SK-N-SH treated with all-trans-retinoic acid at 6 μM for 48 hours (cell line): ENCODE measurements around the gene MEF2C.

Experiments used
- ATAC-seq: fragments of 200-7000 bp; cut with Tn5 transposase; 3 replicates; pipeline ENCODE4 v1.9.1; 2020; ENCODE audit warnings: mild to moderate bottlenecking, moderate library complexity
- ARNTL ChIP-seq: fragments of 450-650 bp; formaldehyde crosslinking; IDR thresholded peaks from 2 replicates; pipeline ENCODE4 v1.5.0; 2020; ENCODE audit warnings: low read depth, mild to moderate bottlenecking, moderate library complexity, borderline replicate concordance
- CSDC2 ChIP-seq: fragments of 250-450 bp; sonication (Bioruptor Pico); IDR thresholded peaks from 2 replicates; pipeline ENCODE4 v1.5.0; 2020; ENCODE audit warnings: mild to moderate bottlenecking, moderate library complexity
- ESRRG ChIP-seq: fragments of 250-450 bp; sonication (Bioruptor Pico); IDR thresholded peaks from 2 replicates; pipeline ENCODE4 v1.6.1; 2021; ENCODE audit warnings: mild to moderate bottlenecking
- GLIS3 ChIP-seq: fragments of 250-450 bp; sonication (Bioruptor Pico); IDR thresholded peaks from 2 replicates; pipeline ENCODE4 v1.5.0; 2020; ENCODE audit warnings: mild to moderate bottlenecking, moderate library complexity
- ISL1 ChIP-seq: fragments of 250-450 bp; sonication (Bioruptor Pico); IDR thresholded peaks from 2 replicates; pipeline ENCODE4 v2.1.2; 2022; ENCODE audit warnings: mild to moderate bottlenecking, moderate library complexity
- OSR1 ChIP-seq: fragments of 250-450 bp; sonication (Bioruptor Pico); IDR thresholded peaks from 2 replicates; pipeline ENCODE4 v1.8.0; 2022; ENCODE audit warnings: moderate library complexity, mild to moderate bottlenecking, inconsistent platforms
- PPARA ChIP-seq: fragments of 250-450 bp; sonication (Bioruptor Pico); IDR thresholded peaks from 2 replicates; pipeline ENCODE4 v1.5.0; 2020; ENCODE audit warnings: mild to moderate bottlenecking, borderline replicate concordance
- RARB ChIP-seq: fragments of 250-450 bp; sonication (Bioruptor Pico); IDR thresholded peaks from 2 replicates; pipeline ENCODE4 v1.8.0; 2021; ENCODE audit warnings: mild to moderate bottlenecking, moderate library complexity
- SNAI2 ChIP-seq: fragments of 250-450 bp; sonication (Bioruptor Pico); IDR thresholded peaks from 2 replicates; pipeline ENCODE4 v1.5.0; 2020; ENCODE audit warnings: mild to moderate bottlenecking, moderate library complexity
- TCF4 ChIP-seq: fragments of 250-450 bp; sonication (Bioruptor Pico); IDR thresholded peaks from 2 replicates; pipeline ENCODE4 v1.8.0; 2021; ENCODE audit warnings: mild to moderate bottlenecking, moderate library complexity, borderline replicate concordance
- TOX ChIP-seq: fragments of 250-450 bp; sonication (Bioruptor Pico); IDR thresholded peaks from 2 replicates; pipeline ENCODE4 v1.8.0; 2021; ENCODE audit warnings: mild to moderate bottlenecking, moderate library complexity, borderline replicate concordance
- ZC3H10 ChIP-seq: fragments of 250-450 bp; sonication (Bioruptor Pico); IDR thresholded peaks from 2 replicates; pipeline ENCODE4 v1.5.1; 2021; ENCODE audit warnings: mild to moderate bottlenecking, moderate library complexity
- ZFP3 ChIP-seq: fragments of 250-450 bp; sonication (Bioruptor Pico); IDR thresholded peaks from 2 replicates; pipeline ENCODE4 v1.5.0; 2020; ENCODE audit warnings: mild to moderate bottlenecking, moderate library complexity
- ZFP30 ChIP-seq: fragments of 450-650 bp; formaldehyde crosslinking; IDR thresholded peaks from 2 replicates; pipeline ENCODE4 v1.5.0; 2022; ENCODE audit warnings: mild to moderate bottlenecking, moderate library complexity
- ZNF565 ChIP-seq: fragments of 450-650 bp; formaldehyde crosslinking; conservative IDR thresholded peaks from 2 replicates; pipeline ENCODE4 v1.5.0; 2020; ENCODE audit warnings: low read depth, mild to moderate bottlenecking, moderate library complexity
- ZNF8 ChIP-seq: fragments of 450-650 bp; formaldehyde crosslinking; IDR thresholded peaks from 2 replicates; pipeline ENCODE4 v1.5.0; 2020; ENCODE audit warnings: mild to moderate bottlenecking, moderate library complexity
- TF ChIP-seq, protein P1 (sequence below): fragments of 250-450 bp; sonication (Bioruptor Pico); IDR thresholded peaks from 2 replicates; pipeline ENCODE4 v1.5.1; 2020; ENCODE audit warnings: low read depth, mild to moderate bottlenecking, moderate library complexity
- TF ChIP-seq, protein P2 (sequence below): fragments of 250-450 bp; sonication (Bioruptor Pico); IDR thresholded peaks from 2 replicates; pipeline ENCODE4 v1.5.0; 2020; ENCODE audit warnings: mild to moderate bottlenecking, moderate library complexity
- TF ChIP-seq, protein P3 (sequence below): fragments of 250-450 bp; sonication (Bioruptor Pico); IDR thresholded peaks from 2 replicates; pipeline ENCODE4 v1.8.0; 2021; ENCODE audit warnings: low read depth, mild to moderate bottlenecking, moderate library complexity, borderline replicate concordance
- TF ChIP-seq, protein P4 (sequence below): fragments of 250-450 bp; sonication (Bioruptor Pico); IDR thresholded peaks from 2 replicates; pipeline ENCODE4 v1.8.0; 2020; ENCODE audit warnings: mild to moderate bottlenecking, moderate library complexity, borderline replicate concordance

The MEF2C gene

DNA sequence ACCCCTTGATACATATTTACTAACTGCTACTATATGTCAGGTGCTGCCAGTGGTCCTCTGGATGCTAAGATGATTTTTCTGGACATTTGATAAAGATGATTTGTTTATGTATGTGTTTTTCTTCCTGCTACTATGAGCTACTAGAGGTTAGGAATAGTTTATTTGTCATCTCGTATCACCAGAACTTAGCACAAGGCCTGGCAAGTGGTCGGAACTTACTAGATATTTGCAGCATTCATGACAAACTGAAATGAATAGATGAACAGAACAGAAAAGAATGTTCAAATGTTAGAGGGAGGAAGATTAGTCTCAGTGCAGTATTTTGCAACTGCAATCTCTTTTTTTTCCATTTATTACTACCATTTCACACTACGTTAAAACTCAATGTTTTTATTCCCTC, 114.6 kb downstream of the MEF2C start:
- TF ChIP-seq ZFP30: no peak
- no peak for TF ChIP-seq TCF4 (CRISPR knock-in tag)
- no peak for TF ChIP-seq ZNF8
- TF ChIP-seq, protein P1, sequence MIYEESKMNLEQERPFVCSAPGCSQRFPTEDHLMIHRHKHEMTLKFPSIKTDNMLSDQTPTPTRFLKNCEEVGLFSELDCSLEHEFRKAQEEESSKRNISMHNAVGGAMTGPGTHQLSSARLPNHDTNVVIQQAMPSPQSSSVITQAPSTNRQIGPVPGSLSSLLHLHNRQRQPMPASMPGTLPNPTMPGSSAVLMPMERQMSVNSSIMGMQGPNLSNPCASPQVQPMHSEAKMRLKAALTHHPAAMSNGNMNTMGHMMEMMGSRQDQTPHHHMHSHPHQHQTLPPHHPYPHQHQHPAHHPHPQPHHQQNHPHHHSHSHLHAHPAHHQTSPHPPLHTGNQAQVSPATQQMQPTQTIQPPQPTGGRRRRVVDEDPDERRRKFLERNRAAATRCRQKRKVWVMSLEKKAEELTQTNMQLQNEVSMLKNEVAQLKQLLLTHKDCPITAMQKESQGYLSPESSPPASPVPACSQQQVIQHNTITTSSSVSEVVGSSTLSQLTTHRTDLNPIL (CRISPR knock-in tag): no peak
- no peak for TF ChIP-seq GLIS3 (CRISPR knock-in tag)
- TF ChIP-seq, protein P2, sequence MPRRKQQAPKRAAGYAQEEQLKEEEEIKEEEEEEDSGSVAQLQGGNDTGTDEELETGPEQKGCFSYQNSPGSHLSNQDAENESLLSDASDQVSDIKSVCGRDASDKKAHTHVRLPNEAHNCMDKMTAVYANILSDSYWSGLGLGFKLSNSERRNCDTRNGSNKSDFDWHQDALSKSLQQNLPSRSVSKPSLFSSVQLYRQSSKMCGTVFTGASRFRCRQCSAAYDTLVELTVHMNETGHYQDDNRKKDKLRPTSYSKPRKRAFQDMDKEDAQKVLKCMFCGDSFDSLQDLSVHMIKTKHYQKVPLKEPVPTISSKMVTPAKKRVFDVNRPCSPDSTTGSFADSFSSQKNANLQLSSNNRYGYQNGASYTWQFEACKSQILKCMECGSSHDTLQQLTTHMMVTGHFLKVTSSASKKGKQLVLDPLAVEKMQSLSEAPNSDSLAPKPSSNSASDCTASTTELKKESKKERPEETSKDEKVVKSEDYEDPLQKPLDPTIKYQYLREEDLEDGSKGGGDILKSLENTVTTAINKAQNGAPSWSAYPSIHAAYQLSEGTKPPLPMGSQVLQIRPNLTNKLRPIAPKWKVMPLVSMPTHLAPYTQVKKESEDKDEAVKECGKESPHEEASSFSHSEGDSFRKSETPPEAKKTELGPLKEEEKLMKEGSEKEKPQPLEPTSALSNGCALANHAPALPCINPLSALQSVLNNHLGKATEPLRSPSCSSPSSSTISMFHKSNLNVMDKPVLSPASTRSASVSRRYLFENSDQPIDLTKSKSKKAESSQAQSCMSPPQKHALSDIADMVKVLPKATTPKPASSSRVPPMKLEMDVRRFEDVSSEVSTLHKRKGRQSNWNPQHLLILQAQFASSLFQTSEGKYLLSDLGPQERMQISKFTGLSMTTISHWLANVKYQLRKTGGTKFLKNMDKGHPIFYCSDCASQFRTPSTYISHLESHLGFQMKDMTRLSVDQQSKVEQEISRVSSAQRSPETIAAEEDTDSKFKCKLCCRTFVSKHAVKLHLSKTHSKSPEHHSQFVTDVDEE (CRISPR knock-in tag): no peak
- TF ChIP-seq TOX (CRISPR knock-in tag): no peak
- TF ChIP-seq ARNTL (CRISPR knock-in tag): no peak
- TF ChIP-seq ZNF565 (CRISPR knock-in tag): no peak
- no peak for TF ChIP-seq CSDC2 (CRISPR knock-in tag)
- no peak for TF ChIP-seq ZC3H10 (CRISPR knock-in tag)
- TF ChIP-seq, protein P3, sequence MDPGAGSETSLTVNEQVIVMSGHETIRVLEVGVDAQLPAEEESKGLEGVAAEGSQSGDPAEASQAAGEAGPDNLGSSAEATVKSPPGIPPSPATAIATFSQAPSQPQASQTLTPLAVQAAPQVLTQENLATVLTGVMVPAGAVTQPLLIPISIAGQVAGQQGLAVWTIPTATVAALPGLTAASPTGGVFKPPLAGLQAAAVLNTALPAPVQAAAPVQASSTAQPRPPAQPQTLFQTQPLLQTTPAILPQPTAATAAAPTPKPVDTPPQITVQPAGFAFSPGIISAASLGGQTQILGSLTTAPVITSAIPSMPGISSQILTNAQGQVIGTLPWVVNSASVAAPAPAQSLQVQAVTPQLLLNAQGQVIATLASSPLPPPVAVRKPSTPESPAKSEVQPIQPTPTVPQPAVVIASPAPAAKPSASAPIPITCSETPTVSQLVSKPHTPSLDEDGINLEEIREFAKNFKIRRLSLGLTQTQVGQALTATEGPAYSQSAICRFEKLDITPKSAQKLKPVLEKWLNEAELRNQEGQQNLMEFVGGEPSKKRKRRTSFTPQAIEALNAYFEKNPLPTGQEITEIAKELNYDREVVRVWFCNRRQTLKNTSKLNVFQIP (CRISPR knock-in tag): no peak
- no peak for TF ChIP-seq ZFP3
- TF ChIP-seq OSR1 (CRISPR knock-in tag): no peak
- TF ChIP-seq SNAI2 (CRISPR knock-in tag): no peak
- TF ChIP-seq PPARA (CRISPR knock-in tag): no peak
- TF ChIP-seq, protein P4, sequence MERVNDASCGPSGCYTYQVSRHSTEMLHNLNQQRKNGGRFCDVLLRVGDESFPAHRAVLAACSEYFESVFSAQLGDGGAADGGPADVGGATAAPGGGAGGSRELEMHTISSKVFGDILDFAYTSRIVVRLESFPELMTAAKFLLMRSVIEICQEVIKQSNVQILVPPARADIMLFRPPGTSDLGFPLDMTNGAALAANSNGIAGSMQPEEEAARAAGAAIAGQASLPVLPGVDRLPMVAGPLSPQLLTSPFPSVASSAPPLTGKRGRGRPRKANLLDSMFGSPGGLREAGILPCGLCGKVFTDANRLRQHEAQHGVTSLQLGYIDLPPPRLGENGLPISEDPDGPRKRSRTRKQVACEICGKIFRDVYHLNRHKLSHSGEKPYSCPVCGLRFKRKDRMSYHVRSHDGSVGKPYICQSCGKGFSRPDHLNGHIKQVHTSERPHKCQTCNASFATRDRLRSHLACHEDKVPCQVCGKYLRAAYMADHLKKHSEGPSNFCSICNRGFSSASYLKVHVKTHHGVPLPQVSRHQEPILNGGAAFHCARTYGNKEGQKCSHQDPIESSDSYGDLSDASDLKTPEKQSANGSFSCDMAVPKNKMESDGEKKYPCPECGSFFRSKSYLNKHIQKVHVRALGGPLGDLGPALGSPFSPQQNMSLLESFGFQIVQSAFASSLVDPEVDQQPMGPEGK (CRISPR knock-in tag): no peak
- no peak for ATAC-seq

DNA sequence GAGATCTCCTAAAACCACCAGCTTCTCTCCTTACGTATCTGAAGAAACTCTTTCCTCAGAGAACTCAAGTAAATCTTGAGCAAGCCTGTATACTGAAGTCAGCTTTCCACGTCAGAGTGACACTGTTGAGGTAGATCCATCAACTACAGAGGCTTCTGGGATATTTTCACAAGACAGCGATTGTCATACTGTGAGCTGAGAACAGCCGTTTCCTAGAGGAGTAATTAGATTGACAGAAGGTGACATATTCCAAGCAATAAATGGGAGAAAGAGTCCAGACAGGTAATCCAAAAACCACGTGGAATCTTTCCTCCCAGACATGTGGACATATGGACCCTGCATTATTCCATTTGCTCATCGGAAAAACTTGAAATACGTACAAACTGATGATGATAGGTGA, 117.2 kb downstream of the MEF2C start:
- no peak for ATAC-seq
- TF ChIP-seq, protein P2 (CRISPR knock-in tag): no peak
- TF ChIP-seq PPARA (CRISPR knock-in tag): no peak
- TF ChIP-seq ISL1 (CRISPR knock-in tag): no peak
- TF ChIP-seq, all 23 proteins: peak for 0

DNA sequence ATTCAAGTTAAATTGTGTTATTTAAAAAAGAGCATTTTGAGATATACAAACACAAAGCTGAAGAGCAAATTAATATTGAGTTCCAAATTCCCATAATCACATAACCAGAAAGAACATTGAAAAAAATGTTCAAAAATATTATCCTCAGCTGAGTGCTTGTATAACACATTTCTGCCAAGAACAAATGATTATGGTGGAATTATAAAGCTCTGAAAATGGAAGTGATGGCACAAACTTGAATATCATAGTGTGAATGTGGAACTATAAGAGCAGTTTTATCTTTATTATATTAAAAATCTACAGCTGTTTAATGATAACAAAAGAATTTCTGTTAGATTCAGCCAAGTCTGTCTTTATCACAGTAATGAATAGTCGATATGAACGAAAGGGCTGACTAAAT, 117.8 kb downstream of the MEF2C start:
- no peak for ATAC-seq

More for the DNA sequence above, 117.8 kb downstream of the MEF2C start:
- TF ChIP-seq ISL1 (CRISPR knock-in tag) (peak; percentile 25; the same call in 1 of the 2 replicates), SNAI2 (CRISPR knock-in tag) (no peak), ESRRG (no peak), RARB (CRISPR knock-in tag) (no peak), GLIS3 (CRISPR knock-in tag) (no peak), ZNF8 (no peak), TOX (CRISPR knock-in tag) (no peak)
- TF ChIP-seq, protein P4 (CRISPR knock-in tag): no peak
- TF ChIP-seq, all 23 proteins: peak for 1
